GM21723 (cell line): ENCODE measurements around the gene PRCC.

Source experiments
- ATAC-seq: cut with Tn5 transposase; IDR thresholded peaks from one replicate; pipeline ENCODE4 v1.9.1; 2021; ENCODE audit warnings: mild to moderate bottlenecking, moderate library complexity; ENCODE audit not compliant: unreplicated experiment

Gene PRCC

GRCh38 chr1:156813298-156813697, 46.0 kb downstream of the PRCC start:
- ATAC-seq: no peak

- ATAC-seq: no peak
Measured at GRCh38 chr1:156813750-156814570, 46.6 kb downstream of the PRCC start.

DNA sequence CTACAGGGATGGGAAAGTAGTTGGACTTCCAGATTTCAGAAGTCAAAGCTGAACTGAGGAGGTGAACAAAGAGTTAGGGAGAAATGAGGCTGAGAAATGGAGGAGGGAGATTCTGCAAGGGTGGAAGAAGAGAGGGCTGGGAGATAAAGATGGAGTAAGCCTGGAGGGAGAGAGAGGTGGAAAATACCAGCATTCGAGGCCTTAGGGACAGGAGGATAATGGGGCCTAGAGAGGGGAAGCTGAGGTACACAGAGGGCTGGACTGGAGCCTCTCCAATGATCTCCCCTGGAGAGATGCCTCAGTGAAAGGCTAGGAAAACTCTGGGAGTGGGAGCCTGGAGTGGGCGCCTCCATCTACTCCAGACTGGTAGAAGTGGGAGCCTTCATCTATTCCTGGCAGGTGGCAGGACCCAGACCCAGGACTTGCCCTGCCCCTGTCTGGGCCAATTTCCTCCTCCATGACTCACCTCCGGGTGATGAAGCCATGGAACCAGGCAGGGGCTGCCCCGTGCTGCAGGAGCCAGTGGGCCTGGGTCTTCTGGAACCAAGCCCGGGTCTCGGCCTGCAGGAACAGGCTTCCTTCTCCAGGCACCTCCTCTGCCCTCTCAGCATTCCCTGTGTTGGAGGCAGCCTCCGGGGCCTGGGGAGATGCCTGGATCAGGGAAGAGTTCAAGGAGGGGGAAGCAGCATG, 47.4 kb downstream of the PRCC start:
- ATAC-seq: no peak

DNA sequence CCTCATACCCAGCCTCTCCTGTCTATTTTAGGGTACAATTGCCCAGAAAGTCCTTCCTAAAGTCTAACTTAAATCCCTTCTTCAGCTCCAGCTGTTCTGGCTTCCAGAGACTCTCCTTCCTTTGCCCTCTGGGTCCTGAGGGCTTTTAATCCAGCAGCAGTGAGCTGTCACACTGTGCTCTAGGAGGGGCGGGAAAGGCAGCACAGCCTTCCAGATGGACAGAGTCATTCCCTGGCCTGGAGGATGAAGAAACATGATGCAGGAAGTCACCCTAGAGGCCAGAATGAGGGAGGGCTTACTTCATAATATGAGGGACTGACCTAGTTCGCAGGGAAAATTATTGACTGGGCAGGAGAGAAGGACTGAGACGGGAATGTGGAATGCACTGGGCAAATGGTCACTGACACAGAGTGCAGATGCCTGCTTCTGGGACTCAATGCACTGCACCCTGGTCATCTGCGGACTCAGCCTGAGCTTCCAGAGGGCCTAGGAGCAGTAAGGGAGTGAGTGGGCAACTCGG, 48.0 kb downstream of the PRCC start:
- ATAC-seq: no peak

GRCh38 chr1:156815961-156816422, 48.7 kb downstream of the PRCC start:
- no peak for ATAC-seq

GRCh38 chr1:156816561-156817328, 49.4 kb downstream of the PRCC start, which contains the start of gene SH2D2A:
Gene SH2D2A (minus strand): TSS chr1:156816848. CDS start chr1:156816708, 140 bp downstream.
- peak; percentile 91 for ATAC-seq

DNA sequence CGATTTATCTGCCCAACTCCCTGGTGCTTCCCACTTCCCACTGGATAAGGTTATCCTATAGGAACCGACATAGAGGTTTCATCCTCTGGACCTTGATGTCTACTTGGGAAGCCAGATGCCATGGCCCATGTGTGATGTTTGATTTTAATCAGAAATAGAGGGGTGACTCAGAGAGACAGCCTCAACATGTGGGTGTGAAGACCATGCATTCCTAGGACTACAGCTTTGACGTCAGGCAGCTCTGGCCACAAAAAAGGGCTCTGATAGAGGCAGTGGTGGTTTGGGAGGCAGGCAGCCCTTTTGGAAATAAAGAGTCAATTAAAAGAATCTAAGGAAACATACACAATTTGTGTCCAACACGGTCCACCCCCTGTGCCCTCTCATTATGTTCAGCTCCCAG, 54.5 kb downstream of the PRCC start:
- ATAC-seq: no peak

GRCh38 chr1:156822680-156823079, 55.3 kb downstream of the PRCC start:
- no peak for ATAC-seq

DNA sequence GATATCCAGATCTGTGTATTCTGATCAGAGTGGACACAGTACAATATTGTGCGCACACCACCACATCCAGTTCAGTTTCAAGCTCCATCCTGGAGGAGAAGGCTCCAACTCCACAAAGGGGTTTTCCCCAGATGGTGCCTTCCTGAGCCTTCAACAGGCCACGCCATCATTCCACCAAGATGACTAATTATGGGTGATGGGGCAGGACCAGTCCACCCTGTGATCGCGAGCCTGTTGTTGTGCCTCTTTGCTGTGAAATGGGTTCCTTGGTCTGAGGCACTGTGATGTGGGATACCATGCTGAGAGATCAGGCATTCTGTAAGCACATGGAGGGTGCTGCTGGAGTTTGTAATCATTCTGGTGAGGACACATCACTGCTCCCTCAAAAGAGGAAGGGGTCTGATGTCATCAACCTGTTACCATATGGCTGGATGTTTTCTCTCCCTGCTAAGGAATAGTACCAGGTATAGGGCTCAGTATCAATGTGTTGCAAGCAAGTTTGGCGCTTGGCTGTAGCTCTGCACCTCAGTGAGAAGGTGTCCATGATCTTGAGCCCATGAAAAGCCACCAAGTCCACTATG, 56.0 kb downstream of the PRCC start:
- no peak for ATAC-seq

GRCh38 chr1:156826630-156827029, 59.3 kb downstream of the PRCC start:
- ATAC-seq: no peak

DNA sequence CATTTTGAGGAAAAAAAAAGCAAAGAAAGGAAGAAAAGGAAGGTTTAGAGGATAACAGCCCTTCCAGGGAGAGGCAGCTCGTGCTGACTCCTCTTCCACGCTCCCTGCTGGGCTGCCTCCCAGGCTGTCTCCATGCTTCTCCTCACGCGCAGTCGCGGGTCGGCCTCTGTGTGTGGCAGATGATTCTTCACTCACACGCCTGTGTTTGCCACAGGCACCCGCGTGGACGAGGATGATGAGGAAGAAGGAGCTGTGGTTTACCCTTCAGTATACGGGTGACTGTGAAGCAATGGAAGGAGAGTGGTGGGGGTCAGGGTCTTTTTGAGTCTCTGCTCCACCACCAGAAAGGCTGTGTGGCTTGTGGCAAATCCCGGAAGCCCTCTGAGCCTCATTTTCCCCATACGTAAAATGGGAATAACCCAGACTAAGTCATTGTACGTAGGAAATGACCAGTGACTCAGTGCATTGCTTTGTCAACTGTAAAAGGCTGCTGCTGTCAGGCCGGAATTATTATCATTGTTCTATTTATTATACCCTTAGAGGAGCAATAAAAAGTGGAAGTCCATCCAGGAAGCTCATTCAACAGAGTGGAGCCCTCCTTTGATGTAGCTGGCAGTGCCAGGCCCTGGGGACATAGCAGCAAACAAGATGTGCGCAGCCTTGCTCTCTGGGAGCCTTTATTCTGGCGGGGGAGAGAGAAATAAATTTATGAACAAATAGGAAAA, 61.2 kb downstream of the PRCC start:
- ATAC-seq: no peak

GRCh38 chr1:156832434-156832833, 65.1 kb downstream of the PRCC start:
- ATAC-seq: no peak

GRCh38 chr1:156833603-156834002, 66.3 kb downstream of the PRCC start:
- no peak for ATAC-seq

DNA sequence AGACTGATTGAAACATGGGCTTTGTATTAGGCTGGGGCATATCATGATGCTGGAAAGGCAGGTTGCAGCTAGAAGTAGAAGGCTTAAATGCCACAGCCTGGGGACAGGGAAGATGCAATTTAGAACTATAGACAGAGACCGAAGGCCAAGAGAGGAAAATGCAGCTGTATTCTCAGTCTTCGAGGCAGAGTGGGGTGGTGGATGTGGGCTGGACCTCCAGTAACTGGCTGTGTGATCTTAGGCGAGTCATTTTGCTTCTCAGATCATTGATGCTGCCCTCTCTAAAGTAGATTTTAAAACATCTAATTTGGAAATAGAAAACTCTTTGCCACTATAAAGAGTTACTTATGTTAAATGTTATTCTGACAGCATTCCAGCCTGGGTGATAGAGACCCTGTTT, 67.0 kb downstream of the PRCC start:
- ATAC-seq: no peak

DNA sequence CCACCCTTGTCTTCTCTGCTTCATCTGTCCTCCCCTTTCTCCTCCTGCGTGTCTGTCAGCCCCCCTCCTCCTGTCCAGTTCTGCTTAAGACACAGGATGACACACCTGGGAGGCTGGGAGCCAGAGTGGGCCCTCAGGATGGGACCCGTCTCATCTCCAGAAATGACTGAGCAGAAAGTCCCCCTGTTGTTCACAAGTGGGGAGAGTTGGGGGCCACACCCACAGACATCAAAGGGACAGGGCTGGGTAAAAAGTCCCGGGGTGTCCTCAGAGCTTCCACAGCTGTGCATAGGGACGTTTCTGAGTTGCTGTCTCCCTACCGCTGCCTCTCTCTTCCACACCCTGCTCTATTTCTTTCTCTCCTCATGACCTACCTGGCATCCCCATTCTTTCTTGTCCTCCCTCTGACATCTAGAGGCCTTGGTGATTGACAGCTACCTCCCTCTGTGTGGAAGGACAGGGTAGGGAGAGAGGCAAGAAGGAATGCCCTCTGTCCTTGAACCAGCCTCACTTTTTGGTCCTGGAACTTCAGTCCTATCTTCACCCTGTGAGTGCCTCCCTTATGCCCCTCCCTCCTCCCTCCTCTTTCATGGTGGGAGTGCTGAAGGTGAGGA, 68.8 kb downstream of the PRCC start:
- ATAC-seq: peak; percentile 57

- no peak for ATAC-seq
Measured at GRCh38 chr1:156836892-156837291, 69.6 kb downstream of the PRCC start.

DNA sequence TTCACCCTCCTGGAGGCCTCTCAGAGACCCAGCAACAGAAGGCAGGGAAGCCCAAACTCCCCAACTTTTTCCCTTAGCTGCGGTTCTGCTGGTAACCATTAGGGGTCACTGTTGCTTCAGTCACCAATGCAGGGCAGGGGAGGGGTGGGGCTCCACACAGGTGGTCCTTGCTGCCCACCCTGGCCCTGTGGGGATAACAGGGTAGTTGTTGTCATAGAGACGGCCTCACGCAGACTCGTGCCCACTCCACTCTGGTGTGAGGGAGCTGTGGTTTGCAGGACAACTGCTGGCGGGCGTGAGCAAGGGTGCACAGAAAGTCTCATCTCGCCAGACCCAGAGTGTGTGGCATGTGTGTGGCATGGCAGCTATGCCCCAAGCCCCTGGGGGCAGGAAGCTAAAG, 71.6 kb downstream of the PRCC start:
- ATAC-seq: no peak

GRCh38 chr1:156839426-156840109, 72.2 kb downstream of the PRCC start:
- no peak for ATAC-seq
